Endothelial cell (in vitro differentiated cells): ENCODE measurements around the gene SCAF8. TPM values are rescaled to one million over a fixed set of nuclear protein-coding genes. Genes with fewer than 3 reads are reported as not detected.

Source experiments
- DNase-seq: peaks from one replicate; pipeline ENCODE4 v3.0.0; 2021; ENCODE audit warnings: low spot score
- H3K27ac Mint-ChIP-seq: one replicate; pipeline ENCODE4 v1.8.0; 2021; ENCODE audit warnings: mixed read lengths, inconsistent platforms; ENCODE audit not compliant: unreplicated experiment
- H3K27me3 Mint-ChIP-seq: one replicate; pipeline ENCODE4 v1.8.0; 2021; ENCODE audit warnings: mild to moderate bottlenecking, moderate library complexity, mixed read lengths, inconsistent platforms; ENCODE audit not compliant: unreplicated experiment
- H3K36me3 Mint-ChIP-seq: one replicate; pipeline ENCODE4 v1.8.0; 2021; ENCODE audit warnings: mild to moderate bottlenecking, low read depth, mixed read lengths, inconsistent platforms; ENCODE audit not compliant: unreplicated experiment
- H3K4me1 Mint-ChIP-seq: one replicate; pipeline ENCODE4 v1.8.0; 2021; ENCODE audit warnings: mild to moderate bottlenecking, mixed read lengths, inconsistent platforms; ENCODE audit not compliant: unreplicated experiment
- H3K4me3 Mint-ChIP-seq: one replicate; pipeline ENCODE4 v1.8.0; 2021; ENCODE audit warnings: mild to moderate bottlenecking, mixed read lengths, inconsistent platforms; ENCODE audit not compliant: unreplicated experiment
- H3K9me3 Mint-ChIP-seq: one replicate; pipeline ENCODE4 v1.8.0; 2021; ENCODE audit warnings: mixed read lengths, inconsistent platforms; ENCODE audit not compliant: unreplicated experiment
- CTCF ChIP-seq: fragments of 200-600 bp; sonication (generic); IDR thresholded peaks from one replicate; pipeline ENCODE4 v1.5.0; 2021; ENCODE audit warnings: antibody characterized with exemption; ENCODE audit not compliant: unreplicated experiment
- total RNA-seq: library from RNA; stranded (reverse); fragmentation: NEBNext Ultra II Directional; extraction: Animal tissue kit (Norgen Biotek cat#: 25700); gene quantifications from one replicate; pipeline ENCODE4 v1.2.1, GENCODE V29; 2021; ENCODE audit not compliant: unreplicated experiment

The SCAF8 gene
- total RNA-seq, 1 donor from 2014 or later, result 51.4 TPM

- H3K4me3 Mint-ChIP-seq, result peak overlapping the region; percentile 92
- H3K36me3 Mint-ChIP-seq, result peaks cover 21% of the 10 kb centered on the region
- no peaks in the 10 kb centered on the region for H3K9me3 Mint-ChIP-seq
- peaks cover 28% of the 10 kb centered on the region for H3K4me1 Mint-ChIP-seq
- TF ChIP-seq CTCF, result no peak
- peaks cover 14% of the 10 kb centered on the region for H3K27me3 Mint-ChIP-seq
- DNase-seq, result peak; percentile 95
- H3K27ac Mint-ChIP-seq, result peak overlapping the region; percentile 93
Measured at GRCh38 chr6:154733626-154734382, 588 bp downstream of the SCAF8 start.

- Mint-ChIP-seq H3K27me3 (peaks cover 12% of the 10 kb centered on the region), H3K9me3 (no peaks in the 10 kb centered on the region), H3K27ac (peak overlapping the region; percentile 61), H3K36me3 (peaks cover 20% of the 10 kb centered on the region), H3K4me1 (peaks cover 34% of the 10 kb centered on the region), H3K4me3 (no peak overlapping the region)
- no peak for DNase-seq
- TF ChIP-seq CTCF, result no peak
Measured at GRCh38 chr6:154736618-154737259, 3.5 kb downstream of the SCAF8 start.

GRCh38 chr6:154737424-154737823, 4.2 kb downstream of the SCAF8 start:
- no peaks in the 10 kb centered on the region for H3K9me3 Mint-ChIP-seq
- no peak for DNase-seq
- no peak overlapping the region for H3K27ac Mint-ChIP-seq
- H3K27me3 Mint-ChIP-seq, result peaks cover 11% of the 10 kb centered on the region
- no peak for TF ChIP-seq CTCF
- H3K36me3 Mint-ChIP-seq, result peaks cover 14% of the 10 kb centered on the region
- peaks cover 27% of the 10 kb centered on the region for H3K4me1 Mint-ChIP-seq
- H3K4me3 Mint-ChIP-seq, result no peak overlapping the region

- Mint-ChIP-seq H3K27me3 (peaks cover 6% of the 10 kb centered on the region), H3K36me3 (peaks cover 9% of the 10 kb centered on the region), H3K4me3 (peak overlapping the region; percentile 5), H3K9me3 (no peaks in the 10 kb centered on the region), H3K27ac (peak overlapping the region; percentile 92), H3K4me1 (peaks cover 23% of the 10 kb centered on the region)
- no peak for DNase-seq
- no peak for TF ChIP-seq CTCF
Measured at GRCh38 chr6:154738551-154738961, 5.3 kb downstream of the SCAF8 start.

GRCh38 chr6:154740658-154741057, 7.4 kb downstream of the SCAF8 start:
- H3K9me3 Mint-ChIP-seq, result no peaks in the 10 kb centered on the region
- H3K4me3 Mint-ChIP-seq, result no peak overlapping the region
- no peak for TF ChIP-seq CTCF
- H3K4me1 Mint-ChIP-seq, result peaks cover 17% of the 10 kb centered on the region
- DNase-seq, result no peak
- peaks cover 3% of the 10 kb centered on the region for H3K36me3 Mint-ChIP-seq
- H3K27ac Mint-ChIP-seq, result no peak overlapping the region
- no peaks in the 10 kb centered on the region for H3K27me3 Mint-ChIP-seq
